Ramos (cell line): ENCODE data around the gene PRG2.

Experiments used
- in situ Hi-C: fragments of 300-500 bp; cut with MboI; formaldehyde crosslinking; loops from one replicate; pipeline ENCODE4 v1.14.3; 2022; ENCODE audit warnings: low sequenced_read_pairs; ENCODE audit not compliant: unreplicated experiment

The PRG2 gene

GRCh38 chr11:57390535-57390934 lies at the start of gene PRG2:
Gene PRG2 (minus strand): TSS chr11:57390650. CDS start chr11:57389944, 706 bp downstream.
- in situ Hi-C loops, result no loop called here

- in situ Hi-C loops, result no loop called here
These were observed 49.3 kb upstream of the PRG2 start for GRCh38 chr11:57439786-57440185.

GRCh38 chr11:57438345-57439285 lies 48.2 kb upstream of the PRG2 start:
- in situ Hi-C loops, result no loop called here

GRCh38 chr11:57436031-57436430 lies 45.6 kb upstream of the PRG2 start:
- in situ Hi-C loops, result no loop called here

GRCh38 chr11:57434640-57435546 lies 44.4 kb upstream of the PRG2 start:
- in situ Hi-C loops, result no loop called here

GRCh38 chr11:57432714-57433163 lies 42.3 kb upstream of the PRG2 start:
- in situ Hi-C loops, result no loop called here

- in situ Hi-C loops, result no loop called here
These were observed 41.7 kb upstream of the PRG2 start for GRCh38 chr11:57432149-57432561.

- in situ Hi-C loops, result no loop called here
These were observed 40.5 kb upstream of the PRG2 start for GRCh38 chr11:57430952-57431351.

GRCh38 chr11:57429946-57430345 lies 39.5 kb upstream of the PRG2 start:
- in situ Hi-C loops, result no loop called here

- in situ Hi-C loops, result no loop called here
These were observed 38.2 kb upstream of the PRG2 start for GRCh38 chr11:57428643-57429042.

- in situ Hi-C loops, result no loop called here
These were observed 37.3 kb upstream of the PRG2 start for GRCh38 chr11:57427727-57428082.

GRCh38 chr11:57426929-57427726 lies 36.7 kb upstream of the PRG2 start, which contains the start of gene SLC43A3:
Gene SLC43A3 (minus strand): TSS chr11:57427121. CDS start chr11:57426172, 949 bp downstream.
- in situ Hi-C loops, result no loop called here

GRCh38 chr11:57426439-57426928 lies 36.0 kb upstream of the PRG2 start:
- in situ Hi-C loops, result no loop called here

- in situ Hi-C loops, result no loop called here
These were observed 35.4 kb upstream of the PRG2 start for GRCh38 chr11:57425565-57426438.

- in situ Hi-C loops, result no loop called here
These were observed 34.5 kb upstream of the PRG2 start for GRCh38 chr11:57424792-57425564.

GRCh38 chr11:57424137-57424791 lies 33.8 kb upstream of the PRG2 start:
- in situ Hi-C loops, result no loop called here

GRCh38 chr11:57422669-57423068 lies 32.2 kb upstream of the PRG2 start:
- in situ Hi-C loops, result no loop called here

- in situ Hi-C loops, result no loop called here
These were observed 31.4 kb upstream of the PRG2 start for GRCh38 chr11:57421805-57422204.
